ENCODE results near the gene TMEM233. TPM values are rescaled to one million over a fixed set of nuclear protein-coding genes. Genes with fewer than 3 reads are reported as not detected.

The TMEM233 gene
- total and polyA plus RNA-seq, 10 of the 15 experiments (the other 5 are each of a cell fraction or from before 2014, with no cell fraction given): not detected

- TF ChIP-seq PKNOX1 (IDR thresholded peaks at IDR 0.05) (no peak), PRDM15 (CRISPR knock-in tag; IDR thresholded peaks at IDR 0.05) (no peak)
These were observed 33.6 kb downstream of the TMEM233 start (continued) for GRCh38 chr12:119627019-119627643.

- ATAC-seq: no peak
- no peak for FAIRE-seq
These were observed 34.1 kb downstream of the TMEM233 start for GRCh38 chr12:119627686-119628085.

More at GRCh38 chr12:119627686-119628085, 34.1 kb downstream of the TMEM233 start:
- Histone ChIP-seq H3K4me2 (ENCODE audit: control insufficient read depth, insufficient read depth) (no peak overlapping the region), H3K9ac (ENCODE audit: control insufficient read depth, insufficient read depth, low read length) (no peak overlapping the region), H3K4me1 (ENCODE audit: control insufficient read depth, insufficient read depth, low read length) (no peaks in the 10 kb centered on the region), H3K36me3 (ENCODE audit: control insufficient read depth in 2 of 2, insufficient read depth in 2 of 2, low read length in 1 of 2) (no peaks in the 10 kb centered on the region), H3K4me3 (no peak overlapping the region), H3K79me2 (ENCODE audit: control insufficient read depth, insufficient read depth, low read length) (no peaks in the 10 kb centered on the region), H3K27me3 (replicated peaks in 1 of 2; ENCODE audit: control insufficient read depth in 2 of 2, insufficient read depth in 2 of 2, low read length in 1 of 2) (no peaks in the 10 kb centered on the region; a peak in 1 of 4 replicates), H3K27ac (ENCODE audit: control insufficient read depth, insufficient read depth) (no peak overlapping the region), H2AFZ (ENCODE audit: control insufficient read depth, low read depth, low read length) (no peak overlapping the region), H3K9me3 (replicated peaks; ENCODE audit: control insufficient read depth, insufficient read depth, low read length) (no peaks in the 10 kb centered on the region), H4K20me1 (ENCODE audit: control insufficient read depth, insufficient read depth) (no peaks in the 10 kb centered on the region)
- 62% methylated on average over 6 of the region's 6 CpGs for WGBS (ENCODE audit: insufficient coverage, insufficient replicate concordance, low lambda C conversion rate, missing lambda C conversion rate)
- intact Hi-C loops (cut with micrococcal nuclease; ENCODE audit: unreplicated experiment) (no loop called here), in situ Hi-C loops (cut with MboI) (no loop called here)
- TF ChIP-seq CBX3 (IDR thresholded peaks at IDR 0.05; ENCODE audit: borderline replicate concordance, low read depth): no peak
- peak; percentile 48 for TF ChIP-seq NR2C1 (IDR thresholded peaks at IDR 0.05)
- RAD21 ChIA-PET (ENCODE audit: unreplicated experiment): no interaction called here
- POLR2A ChIA-PET: no interaction called here
- no TSS peak for BruUV-seq (replicated peaks)
- SMC1A ChIA-PET (ENCODE audit: uncharacterized antibody, unreplicated experiment): no interaction called here
- CTCF ChIA-PET: no interaction called here
- no peak for DNase-seq (ENCODE audit: low read depth, low spot score)

All from GM12878 (cell line).